Sigmoid colon (tissue), 7 donors: ENCODE results near the gene SF3A1. TPM values are rescaled to one million over a fixed set of nuclear protein-coding genes. Genes with fewer than 3 reads are reported as not detected.
A peak's percentile ranks its signal among the peaks of the same experiment; 100 is the strongest.

ENCODE experiments used
- DNase-seq: peaks from one replicate; pipeline ENCODE4 v3.0.0-alpha.2; 2019
- H3K27ac ChIP-seq, 4 donors: fragments of 200-600 bp; sonication (generic); one replicate each; pipeline ENCODE4 v1.5.1; 2016 to 2019; ENCODE audit warnings: mild to moderate bottlenecking in 1 of 4
- H3K27me3 ChIP-seq, 3 donors: fragments of 200-600 bp; sonication (generic); one replicate each; pipeline ENCODE4 v1.5.1; 2019; ENCODE audit warnings: mild to moderate bottlenecking in 1 of 3
- H3K36me3 ChIP-seq, 4 donors: fragments of 200-600 bp; sonication (generic); one replicate each; pipeline ENCODE4 v1.5.1; 2016 to 2019
- H3K4me1 ChIP-seq, 4 donors: fragments of 200-600 bp; sonication (generic); one replicate each; pipeline ENCODE4 v1.5.1; 2017 to 2019
- H3K4me3 ChIP-seq, 4 donors: fragments of 200-600 bp; sonication (generic); one replicate each; pipeline ENCODE4 v1.5.1; 2017 to 2019; ENCODE audit warnings: mild to moderate bottlenecking in 2 of 4, moderate library complexity in 1 of 4
- H3K9me3 ChIP-seq, 4 donors: fragments of 200-600 bp in 3 of 4; sonication (generic) in 3 of 4; one replicate each; pipeline versions ENCODE4 v1.5.1 to v1.6.1; 2013 to 2019
- EP300 ChIP-seq, 4 donors: sonication (generic); formaldehyde crosslinking; IDR thresholded peaks; one replicate each; pipeline ENCODE4 v1.6.1; 2017; ENCODE audit warnings: antibody characterized with exemption in 4 of 4
- POLR2A ChIP-seq, 2 donors: fragments of 450-650 bp; IDR thresholded peaks; one replicate each; pipeline ENCODE4 v1.6.1; 2016; ENCODE audit warnings: antibody characterized with exemption in 2 of 2, mild to moderate bottlenecking in 2 of 2, moderate library complexity in 2 of 2
- POLR2AphosphoS5 ChIP-seq, 4 donors: sonication (generic); formaldehyde crosslinking; IDR thresholded peaks; one replicate each; pipeline ENCODE4 v1.6.1; 2017; ENCODE audit warnings: antibody characterized with exemption in 4 of 4
- WGBS, 2 donors: extraction: QIAGEN DNeasy Blood & Tissue Kit; methylation state at CpG; one replicate each; pipeline ENCODE4 v1.1.7; 2013; 5-methylcytosine and 5-hydroxymethylcytosine counted together
- intact Hi-C: fragments of 100-400 bp; cut with DNase I; formaldehyde crosslinking; loops from one replicate; pipeline ENCODE4 v1.15.1; 2023
- polyA plus RNA-seq, 3 donors: library from polyadenylated mRNA; stranded (reverse); fragments of 200-250 nt; gene quantifications; one replicate each; pipeline ENCODE4 v1.2.3, GENCODE V29; 2013
- total RNA-seq, 4 donors: library from RNA; depleted of rRNA; stranded (reverse); fragments of >200 nt; gene quantifications; one replicate each; pipeline ENCODE4 v1.1.0, GENCODE V29; 2016
- TF ChIP-seq, protein P1 (sequence below), 4 experiments: fragments of 450-650 bp in 3 of 4; fragments of 200-600 bp in 1 of 4; IDR thresholded peaks; one replicate each; pipeline ENCODE4 v1.5.1; 2016 to 2019; ENCODE audit warnings: antibody characterized with exemption in 4 of 4, mild to moderate bottlenecking in 3 of 4, moderate library complexity in 2 of 4
- donor health status: healthy with polysubstance abuse.
- donor health status: Bipolar disorder and iron deficiency.
- donor health status: healthy.

The SF3A1 gene
- total and polyA plus RNA-seq, 7 donors: 17.4 to 61.5 (median 25.7) TPM

DNA sequence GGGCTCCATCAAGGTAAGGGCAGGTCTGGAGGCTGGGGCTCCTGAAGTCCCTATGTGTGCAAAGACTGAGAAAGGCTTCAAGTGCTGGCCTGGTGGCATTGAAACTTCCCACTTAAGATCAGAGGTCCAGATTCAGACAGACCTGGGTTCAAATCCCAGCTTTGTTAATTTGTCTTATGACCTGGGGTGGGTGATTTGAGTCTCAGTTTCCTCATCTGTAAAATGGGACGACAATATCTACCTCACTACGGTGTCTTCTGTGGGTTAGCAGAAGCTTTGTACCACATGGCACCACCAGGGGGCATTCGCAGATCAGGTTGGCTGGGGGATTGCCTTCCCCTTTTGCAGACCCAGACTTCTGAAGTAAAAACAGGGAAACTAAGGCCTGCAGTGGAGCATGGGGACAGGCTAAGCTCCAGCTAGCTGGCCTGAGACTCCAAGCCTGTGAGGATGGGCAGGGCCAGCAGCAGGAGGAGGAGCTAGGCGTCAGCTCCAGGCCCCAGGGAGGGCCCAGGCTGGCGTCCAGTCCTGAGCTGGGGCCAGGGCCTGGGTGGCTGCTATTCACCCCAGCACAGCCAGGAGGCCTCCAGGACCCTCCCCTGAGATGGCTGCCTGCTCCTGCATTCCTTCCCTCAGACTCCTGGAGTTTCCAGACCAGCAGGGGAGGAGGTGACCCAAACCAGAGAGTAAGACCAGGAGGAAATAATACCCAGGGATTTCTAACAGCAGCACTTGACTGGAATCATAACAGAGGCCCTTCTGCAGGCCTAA, 68.9 kb downstream of the SF3A1 start:
- TF ChIP-seq, protein P1, sequence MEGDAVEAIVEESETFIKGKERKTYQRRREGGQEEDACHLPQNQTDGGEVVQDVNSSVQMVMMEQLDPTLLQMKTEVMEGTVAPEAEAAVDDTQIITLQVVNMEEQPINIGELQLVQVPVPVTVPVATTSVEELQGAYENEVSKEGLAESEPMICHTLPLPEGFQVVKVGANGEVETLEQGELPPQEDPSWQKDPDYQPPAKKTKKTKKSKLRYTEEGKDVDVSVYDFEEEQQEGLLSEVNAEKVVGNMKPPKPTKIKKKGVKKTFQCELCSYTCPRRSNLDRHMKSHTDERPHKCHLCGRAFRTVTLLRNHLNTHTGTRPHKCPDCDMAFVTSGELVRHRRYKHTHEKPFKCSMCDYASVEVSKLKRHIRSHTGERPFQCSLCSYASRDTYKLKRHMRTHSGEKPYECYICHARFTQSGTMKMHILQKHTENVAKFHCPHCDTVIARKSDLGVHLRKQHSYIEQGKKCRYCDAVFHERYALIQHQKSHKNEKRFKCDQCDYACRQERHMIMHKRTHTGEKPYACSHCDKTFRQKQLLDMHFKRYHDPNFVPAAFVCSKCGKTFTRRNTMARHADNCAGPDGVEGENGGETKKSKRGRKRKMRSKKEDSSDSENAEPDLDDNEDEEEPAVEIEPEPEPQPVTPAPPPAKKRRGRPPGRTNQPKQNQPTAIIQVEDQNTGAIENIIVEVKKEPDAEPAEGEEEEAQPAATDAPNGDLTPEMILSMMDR (IDR thresholded peaks at IDR 0.05): peak; percentile 80 to 90 (median 87)
- TF ChIP-seq POLR2AphosphoS5 (IDR thresholded peaks at IDR 0.05): peak; percentile 50 to 86 (median 77)
- peak in 1 of 2 donors; percentile 20 for TF ChIP-seq POLR2A (IDR thresholded peaks at IDR 0.05)
- TF ChIP-seq EP300 (IDR thresholded peaks at IDR 0.05): no peak
- intact Hi-C loops: loop anchor here (1.0 to 2.0 kb wide), 3 partner anchors 25 to 99 kb away; partner anchors contain the start of genes RNF215 and TBC1D10A
- H3K9me3 ChIP-seq: no peaks in the 10 kb centered on the region
- H3K27ac ChIP-seq: peak overlapping the region; percentile 95 to 98 (median 96)
- H3K36me3 ChIP-seq: peaks cover 6 to 40% (median 14%) of the 10 kb centered on the region in 4 donors
- DNase-seq: peak; percentile 96
- peak overlapping the region; percentile 90 to 95 (median 93) for H3K4me3 ChIP-seq
- H3K4me1 ChIP-seq: peaks cover 0 to 42% (median 35%) of the 10 kb centered on the region in 4 donors
- 7 to 18% methylated on average over 5 of the region's 5 CpGs for WGBS, 2 donors
- H3K27me3 ChIP-seq: no peaks in the 10 kb centered on the region

DNA sequence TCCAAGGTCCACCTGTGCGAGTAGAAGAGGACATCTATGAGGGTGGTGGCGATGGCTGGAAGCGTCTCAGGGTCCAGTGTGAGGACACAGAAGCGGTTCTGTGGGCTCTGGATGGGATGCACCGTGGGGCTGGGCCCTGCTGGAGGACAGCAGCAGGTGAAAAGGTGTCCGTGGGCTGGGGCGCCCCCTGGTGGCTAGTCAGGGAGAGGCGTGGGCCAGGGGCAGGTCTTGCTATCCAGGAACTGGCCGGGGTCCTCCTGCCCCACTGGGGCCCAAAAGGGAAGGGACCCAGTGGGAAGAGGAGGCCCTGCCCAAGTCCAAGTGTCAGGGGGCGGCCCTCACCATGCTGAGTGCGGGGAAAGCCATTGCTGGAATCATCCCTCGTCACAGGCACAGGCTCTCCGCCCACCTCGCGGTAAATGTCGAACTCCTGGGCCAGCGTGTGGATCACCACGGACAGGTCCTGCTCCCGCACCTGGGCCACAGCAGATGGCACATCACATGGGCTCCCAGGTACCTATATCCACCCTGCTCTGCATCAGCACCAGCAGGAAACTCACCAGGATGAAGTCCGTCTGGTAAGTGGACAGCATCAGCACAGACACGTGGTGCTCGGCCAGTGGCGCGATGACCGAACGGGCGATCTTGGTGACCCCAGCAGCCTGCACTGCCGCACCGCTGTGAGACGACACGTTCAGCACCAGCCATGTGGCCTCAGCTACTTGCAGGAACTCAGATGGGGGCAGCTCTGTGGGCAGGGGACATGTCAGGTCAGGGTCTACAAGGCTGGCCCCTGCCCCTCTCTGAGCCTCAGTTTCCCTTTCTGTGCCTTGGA, 69.7 kb downstream of the SF3A1 start:
- Histone ChIP-seq H3K9me3 (no peaks in the 10 kb centered on the region), H3K36me3 (peaks cover 3 to 32% (median 7%) of the 10 kb centered on the region in 4 donors), H3K27ac (peak overlapping the region in 2 of 4 donors; percentile 96 to 98), H3K4me3 (no peak overlapping the region), H3K4me1 (peaks cover 0 to 38% (median 33%) of the 10 kb centered on the region in 4 donors), H3K27me3 (no peaks in the 10 kb centered on the region)
- peak; percentile 81 for DNase-seq
- intact Hi-C loops: loop anchor here (2.0 kb wide), 1 partner anchor 24 kb away; no protein-coding TSS in a partner anchor
- WGBS, 2 donors: 18 to 57% methylated on average over 31 of the region's 31 CpGs
- TF ChIP-seq EP300 (IDR thresholded peaks at IDR 0.05): no peak
- TF ChIP-seq, protein P1 (IDR thresholded peaks at IDR 0.05): peak; percentile 69 to 84 (median 82)

DNA sequence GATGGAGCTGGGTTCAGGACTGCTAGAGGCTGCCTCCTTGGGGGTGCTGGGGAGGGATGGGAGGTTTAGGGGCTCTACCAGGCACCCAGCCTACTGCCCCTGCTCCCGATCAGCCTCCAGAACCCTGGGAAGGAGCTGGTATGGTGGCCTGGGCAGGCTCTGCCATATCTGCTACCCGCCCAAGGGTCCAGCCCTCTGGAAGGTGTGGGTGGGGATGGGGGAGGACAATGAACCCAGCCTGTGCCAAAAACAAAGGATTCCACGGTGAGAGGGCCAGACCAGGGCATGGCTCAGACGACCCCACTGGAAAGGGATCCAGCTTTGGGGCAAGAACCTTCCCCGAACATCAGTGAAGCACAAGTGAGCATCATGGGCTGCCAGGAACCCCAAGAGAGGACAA, 70.4 kb downstream of the SF3A1 start:
- H3K9me3 ChIP-seq: no peaks in the 10 kb centered on the region
- peaks cover 0 to 31% (median 26%) of the 10 kb centered on the region in 4 donors for H3K4me1 ChIP-seq
- H3K4me3 ChIP-seq: no peak overlapping the region
- H3K27ac ChIP-seq: no peak overlapping the region
- H3K27me3 ChIP-seq: no peaks in the 10 kb centered on the region
- intact Hi-C loops: loop anchor here (2.0 kb wide), 1 partner anchor 24 kb away; no protein-coding TSS in a partner anchor
- peaks cover 0 to 28% (median 7%) of the 10 kb centered on the region in 4 donors for H3K36me3 ChIP-seq
- DNase-seq: no peak
- WGBS, 2 donors: 82 to 91% methylated on average over 5 of the region's 5 CpGs
- TF ChIP-seq, protein P1 (IDR thresholded peaks at IDR 0.05): no peak

DNA sequence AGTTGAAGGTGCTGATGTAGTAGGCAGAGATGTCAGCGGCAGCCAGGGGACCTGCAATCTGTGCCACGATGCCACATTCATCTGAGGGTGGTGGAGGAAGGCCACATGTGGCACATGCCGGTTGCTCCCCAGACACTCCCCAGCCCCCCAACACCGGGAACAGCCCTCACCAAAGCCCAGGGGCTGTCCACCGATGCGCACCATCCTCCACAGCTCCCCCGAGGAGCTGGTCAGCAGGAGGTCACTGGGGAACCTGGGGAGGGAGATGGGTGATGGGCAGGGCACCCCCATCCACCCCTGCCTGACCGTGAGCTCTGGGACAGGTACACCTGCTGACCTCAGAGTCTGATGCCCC, 70.9 kb downstream of the SF3A1 start:
- H3K27ac ChIP-seq: no peak overlapping the region
- intact Hi-C loops: loop anchor here (2.0 kb wide), 1 partner anchor 23 kb away; no protein-coding TSS in a partner anchor
- WGBS, 2 donors: 87 to 91% methylated on average over 8 of the region's 8 CpGs
- no peaks in the 10 kb centered on the region for H3K9me3 ChIP-seq
- peaks cover 0 to 28% (median 7%) of the 10 kb centered on the region in 4 donors for H3K36me3 ChIP-seq
- no peak for DNase-seq
- H3K4me3 ChIP-seq: no peak overlapping the region
- no peaks in the 10 kb centered on the region for H3K27me3 ChIP-seq
- no peak for TF ChIP-seq POLR2AphosphoS5 (IDR thresholded peaks at IDR 0.05)
- TF ChIP-seq EP300 (IDR thresholded peaks at IDR 0.05): no peak
- TF ChIP-seq, protein P1 (IDR thresholded peaks at IDR 0.05): no peak
- no peak for TF ChIP-seq POLR2A (IDR thresholded peaks at IDR 0.05)
- peaks cover 0 to 26% (median 21%) of the 10 kb centered on the region in 4 donors for H3K4me1 ChIP-seq
